Measurements from ENCODE around the gene CENPW. TPM values are rescaled to one million over a fixed set of nuclear protein-coding genes. Genes with fewer than 3 reads are reported as not detected.

The CENPW gene
- total RNA-seq, 1 donor from 2014 or later: 54.7 TPM

DNA sequence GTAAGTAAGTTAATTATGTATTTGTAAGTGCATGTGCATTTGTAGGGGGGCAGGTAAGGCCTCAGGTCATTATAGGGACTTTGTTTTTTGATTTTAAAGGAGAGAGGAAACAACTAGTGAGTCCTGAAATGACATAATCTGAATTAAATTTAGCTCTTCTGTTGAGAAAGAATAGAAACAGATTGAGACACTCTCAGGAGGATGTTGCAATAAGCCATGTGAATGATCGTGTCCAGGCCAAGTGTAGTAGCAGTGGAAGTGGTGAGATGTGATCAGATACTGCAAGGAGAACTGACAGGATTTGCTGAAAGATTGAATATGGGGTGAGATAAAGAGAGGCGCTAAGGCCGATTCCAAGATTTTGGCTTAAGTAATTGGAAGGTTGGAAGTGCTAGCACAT lies 2.6 kb upstream of the CENPW start:
- intact Hi-C loops (cut with micrococcal nuclease): loop anchor here (2.0 to 10.0 kb wide), 3 partner anchors 35 to 553 kb away; no protein-coding TSS in a partner anchor
- Mint-ChIP-seq H3K27ac (no peak overlapping the region), H3K9me3 (no peaks in the 10 kb centered on the region), H3K4me3 (ENCODE audit: low read depth) (no peak overlapping the region), H3K36me3 (ENCODE audit: low read depth) (no peaks in the 10 kb centered on the region), H3K4me1 (ENCODE audit: low read depth) (peaks cover 17% of the 10 kb centered on the region), H3K27me3 (ENCODE audit: low read depth) (no peaks in the 10 kb centered on the region)
- no peak for DNase-seq (ENCODE audit: low spot score)

DNA sequence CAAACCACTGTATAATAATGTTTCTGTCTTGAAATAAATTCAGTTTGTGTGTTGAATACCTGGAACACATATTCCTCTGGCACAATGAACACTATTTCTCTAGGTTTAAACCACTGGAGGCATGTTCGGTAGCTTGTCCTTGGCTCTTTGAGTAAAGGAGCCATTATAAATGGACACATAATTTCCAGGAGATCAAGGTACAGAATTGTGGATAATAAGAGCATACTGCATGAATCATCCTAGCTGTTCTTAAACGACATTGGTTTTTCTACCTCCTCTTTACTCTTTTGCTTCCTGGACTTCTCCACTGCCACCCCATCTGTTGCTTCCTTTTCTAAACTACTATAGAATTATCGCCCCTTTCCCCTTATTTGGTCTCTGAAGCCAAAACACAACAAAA lies 1.2 kb downstream of the CENPW start:
- Mint-ChIP-seq H3K4me3 (ENCODE audit: low read depth) (no peak overlapping the region), H3K9me3 (no peaks in the 10 kb centered on the region), H3K27me3 (ENCODE audit: low read depth) (no peaks in the 10 kb centered on the region), H3K4me1 (ENCODE audit: low read depth) (peaks cover 25% of the 10 kb centered on the region), H3K36me3 (ENCODE audit: low read depth) (no peaks in the 10 kb centered on the region), H3K27ac (no peak overlapping the region)
- no peak for DNase-seq (ENCODE audit: low spot score)
- intact Hi-C loops (cut with micrococcal nuclease): loop anchor here (5.0 kb wide), 1 partner anchor 354 kb away; the partner anchor contains the start of gene TRMT11

DNA sequence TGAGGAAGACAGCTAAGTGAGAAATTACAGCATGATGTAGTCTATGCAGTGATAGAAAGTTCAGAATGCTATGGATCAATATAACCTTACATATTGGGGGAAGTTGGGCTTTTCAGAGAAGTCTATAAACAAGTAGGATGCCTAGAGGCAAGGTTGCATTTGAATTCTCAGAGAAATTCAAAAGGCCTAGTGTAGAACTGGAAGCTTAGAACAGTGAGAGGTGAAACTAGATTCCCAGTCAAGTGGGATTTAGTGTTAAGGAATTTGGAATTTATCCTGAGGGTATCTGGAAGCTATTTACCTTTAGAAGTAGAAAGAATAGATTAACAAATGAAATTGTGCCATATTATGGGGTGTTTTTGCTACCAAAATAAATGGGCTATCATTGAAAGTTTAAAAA lies 4.3 kb downstream of the CENPW start:
- H3K27me3 Mint-ChIP-seq (ENCODE audit: low read depth): no peaks in the 10 kb centered on the region
- intact Hi-C loops (cut with micrococcal nuclease): loop anchor here (5.0 kb wide), 1 partner anchor 357 kb away; the partner anchor contains the start of gene TRMT11
- no peaks in the 10 kb centered on the region for H3K9me3 Mint-ChIP-seq
- DNase-seq (ENCODE audit: low spot score): no peak
- no peak overlapping the region for H3K27ac Mint-ChIP-seq
- H3K4me1 Mint-ChIP-seq (ENCODE audit: low read depth): peaks cover 25% of the 10 kb centered on the region
- no peaks in the 10 kb centered on the region for H3K36me3 Mint-ChIP-seq (ENCODE audit: low read depth)
- H3K4me3 Mint-ChIP-seq (ENCODE audit: low read depth): no peak overlapping the region

DNA sequence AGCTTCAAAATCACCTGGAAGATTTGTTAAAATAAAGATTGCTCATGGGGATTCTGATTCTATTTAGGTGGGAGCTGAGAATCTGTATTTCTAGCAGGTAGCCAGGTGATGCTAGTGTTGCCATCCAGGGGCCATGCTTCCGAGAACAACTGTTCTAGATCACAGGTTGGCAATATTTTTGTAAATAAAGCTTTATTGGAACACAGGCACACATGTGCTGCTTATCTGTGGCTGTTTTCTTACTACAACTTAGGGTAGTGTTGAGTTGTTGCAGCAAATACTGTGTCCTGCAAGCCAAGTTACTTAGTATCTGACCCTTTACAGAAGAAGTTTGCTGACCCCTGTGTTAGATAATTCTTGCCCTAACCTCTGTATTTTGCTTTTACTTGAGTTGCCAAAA lies 12.0 kb downstream of the CENPW start:
- Mint-ChIP-seq H3K9me3 (no peaks in the 10 kb centered on the region), H3K27me3 (ENCODE audit: low read depth) (no peaks in the 10 kb centered on the region), H3K36me3 (ENCODE audit: low read depth) (peaks cover 4% of the 10 kb centered on the region), H3K27ac (no peak overlapping the region), H3K4me1 (ENCODE audit: low read depth) (no peaks in the 10 kb centered on the region), H3K4me3 (ENCODE audit: low read depth) (no peak overlapping the region)
- no peak for DNase-seq (ENCODE audit: low spot score)
- intact Hi-C loops (cut with micrococcal nuclease): no loop called here

DNA sequence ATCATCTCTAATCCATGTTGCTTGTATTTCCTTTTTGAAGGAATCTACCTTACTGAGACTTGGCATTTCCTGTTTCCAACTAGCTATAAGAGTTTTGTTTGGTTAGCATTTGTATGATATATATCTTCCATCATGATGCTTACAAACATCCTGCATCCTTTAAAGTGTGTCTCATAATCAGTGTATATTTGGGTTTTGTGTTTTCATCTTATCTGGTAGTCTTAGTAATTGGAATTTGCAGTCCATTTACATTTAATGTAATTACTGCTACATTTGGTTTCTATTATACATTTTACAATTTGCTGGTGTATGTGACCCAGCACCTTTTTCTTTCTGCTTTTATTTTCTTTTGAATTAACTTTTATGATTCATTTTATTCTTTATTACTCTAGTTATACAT lies 12.6 kb downstream of the CENPW start:
- H3K36me3 Mint-ChIP-seq (ENCODE audit: low read depth): peaks cover 4% of the 10 kb centered on the region
- no peak overlapping the region for H3K27ac Mint-ChIP-seq
- H3K9me3 Mint-ChIP-seq: no peaks in the 10 kb centered on the region
- no peak for DNase-seq (ENCODE audit: low spot score)
- no peaks in the 10 kb centered on the region for H3K27me3 Mint-ChIP-seq (ENCODE audit: low read depth)
- intact Hi-C loops (cut with micrococcal nuclease): no loop called here
- H3K4me3 Mint-ChIP-seq (ENCODE audit: low read depth): no peak overlapping the region
- no peaks in the 10 kb centered on the region for H3K4me1 Mint-ChIP-seq (ENCODE audit: low read depth)

DNA sequence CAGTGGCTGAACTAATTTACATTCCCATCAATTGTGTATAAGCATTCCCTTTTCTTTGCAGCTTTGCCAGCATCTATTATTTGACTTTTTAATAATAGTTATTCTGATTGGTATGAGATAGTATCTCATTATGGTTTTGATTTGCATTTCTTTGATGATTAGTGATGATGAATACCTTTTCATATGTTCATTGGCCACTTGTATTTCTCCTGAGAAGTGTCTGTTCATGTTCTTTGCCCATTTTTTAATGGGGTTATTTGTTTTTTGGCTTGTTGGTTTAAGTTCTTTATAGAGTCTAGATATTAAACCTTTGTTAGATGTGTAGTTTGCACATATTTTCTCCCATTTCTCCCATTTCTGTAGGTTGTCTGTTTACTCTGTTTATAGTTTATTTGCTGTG lies 16.6 kb downstream of the CENPW start:
- DNase-seq (ENCODE audit: low spot score): no peak
- peaks cover 6% of the 10 kb centered on the region for H3K36me3 Mint-ChIP-seq (ENCODE audit: low read depth)
- H3K4me1 Mint-ChIP-seq (ENCODE audit: low read depth): no peaks in the 10 kb centered on the region
- no peak overlapping the region for H3K4me3 Mint-ChIP-seq (ENCODE audit: low read depth)
- H3K9me3 Mint-ChIP-seq: peaks cover 5% of the 10 kb centered on the region
- no peak overlapping the region for H3K27ac Mint-ChIP-seq
- intact Hi-C loops (cut with micrococcal nuclease): no loop called here
- no peaks in the 10 kb centered on the region for H3K27me3 Mint-ChIP-seq (ENCODE audit: low read depth)

DNA sequence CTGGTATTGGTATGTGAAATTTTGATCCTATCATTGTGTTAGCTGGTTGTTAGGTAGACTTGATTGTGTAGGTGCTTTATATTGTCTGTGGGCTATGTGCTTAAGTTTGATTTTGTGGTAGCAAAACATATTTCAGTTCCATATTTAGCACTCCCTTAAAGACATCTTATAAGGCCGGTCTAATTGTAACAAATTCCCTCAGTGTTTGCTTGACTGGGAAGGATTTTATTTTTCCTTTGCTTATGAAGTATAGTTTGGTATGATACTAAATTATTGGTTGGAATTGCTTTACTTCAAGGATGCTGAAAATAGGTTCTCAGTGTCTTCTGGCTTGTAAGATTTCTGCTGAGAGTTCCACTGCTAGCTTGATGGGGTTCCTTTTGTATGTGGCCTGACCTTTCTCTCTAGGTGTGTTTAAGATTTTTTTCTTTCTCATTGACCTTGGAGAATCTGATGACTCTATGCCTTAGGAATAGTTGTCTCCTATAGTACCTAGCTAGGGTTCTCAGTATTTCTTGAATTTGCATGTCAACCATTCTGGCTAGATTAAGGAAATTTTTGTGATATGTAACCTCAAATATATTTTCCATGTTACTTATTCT lies 20.1 kb downstream of the CENPW start:
- Mint-ChIP-seq H3K4me1 (ENCODE audit: low read depth) (no peaks in the 10 kb centered on the region), H3K4me3 (ENCODE audit: low read depth) (no peak overlapping the region), H3K27me3 (ENCODE audit: low read depth) (no peaks in the 10 kb centered on the region), H3K36me3 (ENCODE audit: low read depth) (peaks cover 6% of the 10 kb centered on the region), H3K27ac (no peak overlapping the region), H3K9me3 (peaks cover 5% of the 10 kb centered on the region)
- intact Hi-C loops (cut with micrococcal nuclease): no loop called here
- no peak for DNase-seq (ENCODE audit: low spot score)

DNA sequence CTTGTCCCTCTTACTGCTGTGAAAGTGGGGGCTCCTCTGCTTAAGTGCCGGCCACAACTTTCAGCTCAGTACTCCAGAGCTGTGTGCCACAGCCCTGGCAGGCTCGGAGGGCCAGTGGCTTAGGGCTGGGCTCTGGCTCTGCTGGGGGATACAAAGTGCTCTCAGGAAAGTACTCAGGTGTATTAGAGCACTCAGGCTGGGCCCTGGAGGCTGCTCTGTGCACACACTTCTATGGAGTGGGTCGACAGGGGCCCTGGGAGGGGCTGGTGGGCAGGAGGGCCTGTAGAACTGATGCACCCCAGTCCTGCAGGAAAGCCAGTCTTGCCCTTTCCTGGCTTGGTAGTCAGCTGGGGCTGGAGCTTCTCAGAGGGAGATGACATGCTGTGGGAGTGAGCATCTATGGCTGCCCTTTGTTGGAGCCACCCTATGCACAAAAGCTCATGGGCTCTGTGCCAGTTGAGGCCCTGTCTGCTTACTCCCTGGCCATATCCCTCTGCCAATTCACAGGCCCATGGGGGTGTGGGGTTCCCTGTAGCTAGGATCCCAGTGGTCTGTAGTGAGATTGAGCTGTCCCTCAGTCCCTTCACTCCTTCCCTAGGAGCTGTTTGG lies 22.0 kb downstream of the CENPW start:
- intact Hi-C loops (cut with micrococcal nuclease): loop anchor here (1.0 kb wide), 1 partner anchor 759 kb away; no protein-coding TSS in a partner anchor
- no peak for DNase-seq (ENCODE audit: low spot score)
- Mint-ChIP-seq H3K9me3 (peaks cover 5% of the 10 kb centered on the region), H3K4me1 (ENCODE audit: low read depth) (no peaks in the 10 kb centered on the region), H3K27me3 (ENCODE audit: low read depth) (no peaks in the 10 kb centered on the region), H3K4me3 (ENCODE audit: low read depth) (no peak overlapping the region), H3K27ac (no peak overlapping the region), H3K36me3 (ENCODE audit: low read depth) (peaks cover 6% of the 10 kb centered on the region)

DNA sequence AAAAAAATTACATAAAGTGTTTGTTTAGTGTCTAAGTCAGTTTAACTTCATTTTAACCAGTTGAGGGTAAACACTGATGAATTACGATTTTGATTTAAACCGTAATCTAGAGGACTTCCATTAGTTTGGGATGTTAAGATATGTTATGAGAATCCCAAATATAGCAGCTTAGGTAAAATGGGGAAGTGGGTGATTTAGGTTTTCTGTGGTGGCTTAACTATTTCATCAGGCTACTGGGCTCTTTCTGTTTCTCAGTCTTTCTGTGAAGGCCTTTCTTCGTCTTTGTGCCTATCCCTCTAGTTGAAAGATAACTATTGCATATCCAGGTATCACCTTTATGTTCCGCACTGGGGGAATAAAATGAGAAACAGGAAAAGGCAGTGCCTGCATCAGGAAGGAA lies 27.9 kb downstream of the CENPW start:
- Mint-ChIP-seq H3K4me1 (ENCODE audit: low read depth) (no peaks in the 10 kb centered on the region), H3K4me3 (ENCODE audit: low read depth) (no peak overlapping the region), H3K9me3 (no peaks in the 10 kb centered on the region), H3K27me3 (ENCODE audit: low read depth) (no peaks in the 10 kb centered on the region), H3K36me3 (ENCODE audit: low read depth) (no peaks in the 10 kb centered on the region), H3K27ac (no peak overlapping the region)
- no peak for DNase-seq (ENCODE audit: low spot score)
- intact Hi-C loops (cut with micrococcal nuclease): no loop called here

DNA sequence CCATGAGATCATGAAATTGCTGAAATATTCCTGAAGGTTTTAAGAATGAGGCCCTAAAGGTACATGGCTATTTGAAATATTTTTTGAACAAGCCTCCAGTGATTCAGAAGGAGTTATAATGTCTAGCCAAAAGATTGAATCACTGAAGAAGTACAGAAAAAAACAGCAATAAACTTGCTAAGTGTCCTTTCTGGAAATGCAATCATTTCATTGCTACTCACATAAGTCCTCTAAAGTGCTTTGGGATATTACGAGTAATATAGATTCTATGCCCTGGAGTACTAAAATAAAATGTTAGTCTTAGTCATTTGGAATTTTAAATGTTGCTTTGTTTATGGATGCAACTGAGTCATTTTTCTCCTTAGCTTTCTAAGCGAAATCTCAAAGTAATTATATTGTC lies 32.7 kb downstream of the CENPW start:
- Mint-ChIP-seq H3K4me1 (ENCODE audit: low read depth) (no peaks in the 10 kb centered on the region), H3K36me3 (ENCODE audit: low read depth) (no peaks in the 10 kb centered on the region), H3K27ac (no peak overlapping the region), H3K9me3 (no peaks in the 10 kb centered on the region), H3K4me3 (ENCODE audit: low read depth) (no peak overlapping the region), H3K27me3 (ENCODE audit: low read depth) (no peaks in the 10 kb centered on the region)
- intact Hi-C loops (cut with micrococcal nuclease): no loop called here
- no peak for DNase-seq (ENCODE audit: low spot score)

DNA sequence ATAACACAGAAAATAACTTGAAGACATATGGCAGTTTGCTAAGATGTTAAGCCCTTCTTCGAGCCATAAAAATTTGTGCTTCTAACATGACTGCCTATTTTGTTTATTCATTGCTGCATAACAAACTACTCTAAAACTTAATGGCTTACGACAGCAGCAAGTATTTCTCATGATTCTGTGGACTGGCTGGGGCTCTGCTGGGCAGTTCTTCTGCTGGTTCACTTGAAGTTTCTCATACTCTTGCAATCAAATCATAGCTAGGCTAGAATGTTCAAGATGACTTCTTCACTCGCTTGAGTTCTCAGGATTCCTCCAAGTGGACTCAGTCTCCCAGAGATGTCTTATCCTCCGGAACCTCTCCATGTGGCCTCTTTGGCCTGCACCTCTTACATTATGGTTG lies 33.4 kb downstream of the CENPW start:
- no peaks in the 10 kb centered on the region for H3K36me3 Mint-ChIP-seq (ENCODE audit: low read depth)
- H3K27me3 Mint-ChIP-seq (ENCODE audit: low read depth): no peaks in the 10 kb centered on the region
- H3K27ac Mint-ChIP-seq: no peak overlapping the region
- H3K9me3 Mint-ChIP-seq: no peaks in the 10 kb centered on the region
- H3K4me1 Mint-ChIP-seq (ENCODE audit: low read depth): no peaks in the 10 kb centered on the region
- DNase-seq (ENCODE audit: low spot score): no peak
- no peak overlapping the region for H3K4me3 Mint-ChIP-seq (ENCODE audit: low read depth)
- intact Hi-C loops (cut with micrococcal nuclease): no loop called here

DNA sequence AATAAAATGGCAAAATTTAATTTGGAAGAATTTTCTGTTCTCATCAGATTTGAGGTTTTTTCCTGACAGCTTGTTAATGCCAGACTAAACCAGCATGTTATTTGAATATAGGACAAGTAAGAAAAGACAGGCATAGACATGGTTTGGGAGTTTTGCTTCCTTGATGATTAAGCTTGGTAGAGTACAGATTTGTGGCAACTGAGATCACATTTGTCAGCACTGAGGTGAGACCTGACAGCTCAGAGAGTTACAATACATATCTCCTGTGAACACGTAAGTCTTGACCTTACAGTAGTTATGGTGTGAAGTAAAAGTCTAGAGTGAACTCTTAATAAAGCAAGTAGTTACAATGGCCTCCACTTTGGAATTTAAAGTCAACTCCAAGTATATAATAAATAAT lies 34.5 kb downstream of the CENPW start:
- Mint-ChIP-seq H3K4me3 (ENCODE audit: low read depth) (no peak overlapping the region), H3K27me3 (ENCODE audit: low read depth) (no peaks in the 10 kb centered on the region), H3K27ac (no peak overlapping the region), H3K4me1 (ENCODE audit: low read depth) (no peaks in the 10 kb centered on the region), H3K9me3 (no peaks in the 10 kb centered on the region), H3K36me3 (ENCODE audit: low read depth) (no peaks in the 10 kb centered on the region)
- DNase-seq (ENCODE audit: low spot score): no peak
- intact Hi-C loops (cut with micrococcal nuclease): no loop called here

DNA sequence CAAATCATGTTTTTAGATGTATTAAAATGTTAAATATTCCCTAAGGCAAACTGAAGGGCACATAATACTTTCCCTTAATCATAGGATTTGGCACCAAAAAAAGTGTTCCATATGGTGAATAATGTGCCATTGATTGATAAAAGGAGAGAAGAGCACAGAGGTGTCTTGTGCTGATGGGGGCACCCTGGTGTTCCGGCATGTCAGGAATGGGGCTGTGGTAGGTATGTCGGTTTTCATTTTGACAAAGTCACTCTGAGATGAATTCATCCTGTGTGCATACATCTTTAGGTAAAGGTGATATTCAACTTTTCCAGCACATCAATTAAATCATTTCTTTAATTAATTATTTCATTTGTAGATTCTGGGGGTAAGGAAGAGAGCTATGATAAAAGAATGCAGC lies 36.8 kb downstream of the CENPW start:
- intact Hi-C loops (cut with micrococcal nuclease): no loop called here
- Mint-ChIP-seq H3K4me1 (ENCODE audit: low read depth) (no peaks in the 10 kb centered on the region), H3K36me3 (ENCODE audit: low read depth) (no peaks in the 10 kb centered on the region), H3K9me3 (no peaks in the 10 kb centered on the region), H3K27me3 (ENCODE audit: low read depth) (no peaks in the 10 kb centered on the region), H3K27ac (no peak overlapping the region), H3K4me3 (ENCODE audit: low read depth) (no peak overlapping the region)
- no peak for DNase-seq (ENCODE audit: low spot score)
